Mucosa of rectum (tissue), 2 donors: ENCODE results near the gene INSC.
A peak's percentile ranks its signal among the peaks of the same experiment; 100 is the strongest.

ENCODE experiments used
- H3K27ac ChIP-seq, 2 donors: one replicate each; pipeline ENCODE4 v1.7.0; 2013; ENCODE audit warnings: inconsistent platforms in 2 of 2, low read depth in 2 of 2, low read length in 2 of 2
- H3K27me3 ChIP-seq, 2 donors: one replicate each; pipeline ENCODE4 v1.7.0; 2013; ENCODE audit warnings: low read length in 2 of 2; ENCODE audit not compliant: control insufficient read depth in 2 of 2, insufficient read depth in 2 of 2
- H3K36me3 ChIP-seq, 2 donors: one replicate each; pipeline ENCODE4 v1.7.0; 2013; ENCODE audit warnings: low read length in 2 of 2; ENCODE audit not compliant: control insufficient read depth in 2 of 2, insufficient read depth in 2 of 2
- H3K4me1 ChIP-seq, 2 donors: one replicate each; pipeline ENCODE4 v1.7.0; 2013; ENCODE audit warnings: low read length in 2 of 2, mild to moderate bottlenecking in 1 of 2; ENCODE audit not compliant: control insufficient read depth in 2 of 2, insufficient read depth in 2 of 2
- H3K4me3 ChIP-seq, 2 donors: one replicate each; pipeline ENCODE4 v1.7.0; 2013; ENCODE audit warnings: low read length in 2 of 2
- H3K9ac ChIP-seq, 2 donors: one replicate each; pipeline ENCODE4 v1.7.0; 2013; ENCODE audit warnings: low read length in 2 of 2, low read depth in 1 of 2, mild to moderate bottlenecking in 1 of 2
- H3K9me3 ChIP-seq, 2 donors: one replicate each; pipeline ENCODE4 v1.7.0; 2013; ENCODE audit warnings: low read length in 2 of 2; ENCODE audit not compliant: control insufficient read depth in 2 of 2
- donor health status: healthy.
- donor health status: Normal muscosa, but diverticular disease.

INSC gene

DNA sequence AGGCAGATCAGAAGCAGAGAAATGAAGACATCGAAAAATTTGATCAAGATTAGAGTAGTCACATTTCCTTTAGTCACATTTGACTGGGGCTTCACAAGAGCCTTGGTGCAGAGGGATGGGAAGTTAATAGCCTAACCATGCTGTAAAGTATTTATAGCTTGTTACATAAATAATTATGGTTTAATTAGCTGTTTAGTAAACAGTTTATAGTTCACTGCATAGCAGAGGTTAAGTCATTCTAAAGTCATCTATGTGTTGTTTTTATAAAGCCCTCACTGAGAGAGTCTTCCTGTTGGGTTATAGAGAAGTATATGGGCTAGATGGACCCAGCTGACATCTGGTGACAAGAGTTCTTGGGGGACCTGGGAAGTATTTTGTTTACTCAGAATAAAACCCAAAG lies 47.1 kb downstream of the INSC start:
- no peak overlapping the region for H3K4me3 ChIP-seq
- H3K27ac ChIP-seq, result peak overlapping the region in 1 of 2 donors; percentile 6
- no peaks in the 10 kb centered on the region for H3K27me3 ChIP-seq
- H3K9me3 ChIP-seq, result no peaks in the 10 kb centered on the region
- no peaks in the 10 kb centered on the region for H3K36me3 ChIP-seq
- peaks cover 5 to 12% of the 10 kb centered on the region in 2 donors for H3K4me1 ChIP-seq
- H3K9ac ChIP-seq, result no peak overlapping the region

DNA sequence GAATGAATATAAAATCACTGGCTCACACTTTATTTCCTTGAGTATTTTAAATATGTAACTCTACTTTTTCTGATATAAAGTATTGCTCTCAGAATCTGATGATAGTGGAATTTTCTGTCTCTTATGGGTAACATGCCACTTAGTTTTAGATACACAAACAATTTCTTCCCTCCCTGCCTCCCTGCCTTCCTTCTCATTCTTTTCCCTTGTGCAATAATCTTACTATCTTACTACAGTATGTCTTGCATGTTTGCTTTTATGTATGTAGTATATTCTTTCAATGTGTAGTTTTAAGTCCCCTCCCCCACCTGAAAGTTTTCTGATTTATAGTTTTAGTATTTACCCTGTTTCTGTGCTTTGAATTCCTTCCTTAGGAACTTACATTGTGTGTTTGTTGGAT lies 48.4 kb downstream of the INSC start:
- no peaks in the 10 kb centered on the region for H3K36me3 ChIP-seq
- no peak overlapping the region for H3K9ac ChIP-seq
- no peaks in the 10 kb centered on the region for H3K9me3 ChIP-seq
- no peaks in the 10 kb centered on the region for H3K27me3 ChIP-seq
- no peak overlapping the region for H3K27ac ChIP-seq
- peaks cover 4 to 5% of the 10 kb centered on the region in 2 donors for H3K4me1 ChIP-seq
- H3K4me3 ChIP-seq, result no peak overlapping the region

DNA sequence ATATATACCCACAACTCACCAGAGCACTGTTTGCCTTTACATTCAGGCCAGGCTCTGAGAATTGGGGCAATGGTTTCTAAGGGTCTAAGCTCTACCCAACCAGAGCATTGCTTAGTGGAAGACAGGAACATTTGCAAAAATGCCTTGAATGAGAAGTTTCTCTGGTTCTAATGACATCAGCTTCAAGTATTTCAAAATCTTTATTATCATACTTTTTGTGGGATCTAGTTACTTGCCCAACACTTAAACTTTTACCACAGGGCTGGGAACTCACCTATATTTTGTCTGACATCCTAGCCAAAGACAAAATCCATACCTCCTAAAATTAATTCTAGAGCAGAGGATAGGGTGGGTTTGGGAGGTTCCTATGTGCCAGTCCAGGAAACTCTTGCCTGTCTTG lies 51.5 kb downstream of the INSC start:
- H3K9me3 ChIP-seq, result no peaks in the 10 kb centered on the region
- H3K27ac ChIP-seq, result no peak overlapping the region

DNA sequence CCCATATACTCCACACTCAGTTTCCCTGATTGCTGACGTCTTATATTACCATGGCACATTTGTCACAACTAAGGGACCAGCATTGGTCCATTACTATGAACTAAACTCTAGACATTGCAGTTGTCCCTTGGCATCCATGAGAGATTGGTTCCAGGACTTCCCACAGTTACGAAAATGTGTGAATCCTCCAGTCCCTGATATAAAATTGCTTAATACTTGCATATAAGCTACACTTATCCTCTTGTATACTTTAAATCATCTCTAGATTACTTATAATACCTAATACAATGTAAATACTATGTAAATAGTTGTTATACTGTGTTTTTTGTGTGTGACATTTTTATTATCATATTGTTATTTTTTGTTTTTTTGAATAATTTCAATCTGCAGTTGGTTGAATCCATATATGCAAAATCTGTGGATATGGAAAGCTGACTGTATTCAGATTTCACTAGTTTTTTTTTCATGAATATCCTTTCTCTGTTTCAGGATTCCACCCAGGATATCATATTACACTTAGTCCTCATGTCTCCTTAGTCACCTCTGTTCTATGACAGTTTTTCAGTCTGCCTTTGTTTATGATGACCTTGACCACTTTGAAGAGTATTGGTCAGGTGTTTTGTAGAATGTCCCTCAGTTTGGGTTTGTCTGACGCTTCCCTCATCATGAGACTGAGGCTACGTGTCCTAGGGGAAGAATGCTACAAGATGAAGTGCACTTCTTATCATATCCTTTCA lies 55.3 kb downstream of the INSC start:
- Histone ChIP-seq H3K9me3 (no peaks in the 10 kb centered on the region), H3K27me3 (no peaks in the 10 kb centered on the region), H3K36me3 (no peaks in the 10 kb centered on the region), H3K9ac (no peak overlapping the region), H3K4me3 (no peak overlapping the region), H3K27ac (no peak overlapping the region), H3K4me1 (no peaks in the 10 kb centered on the region)

More for the DNA sequence above, 51.5 kb downstream of the INSC start:
- Histone ChIP-seq H3K4me3 (no peak overlapping the region), H3K27me3 (no peaks in the 10 kb centered on the region), H3K36me3 (no peaks in the 10 kb centered on the region), H3K9ac (no peak overlapping the region), H3K4me1 (no peaks in the 10 kb centered on the region)

DNA sequence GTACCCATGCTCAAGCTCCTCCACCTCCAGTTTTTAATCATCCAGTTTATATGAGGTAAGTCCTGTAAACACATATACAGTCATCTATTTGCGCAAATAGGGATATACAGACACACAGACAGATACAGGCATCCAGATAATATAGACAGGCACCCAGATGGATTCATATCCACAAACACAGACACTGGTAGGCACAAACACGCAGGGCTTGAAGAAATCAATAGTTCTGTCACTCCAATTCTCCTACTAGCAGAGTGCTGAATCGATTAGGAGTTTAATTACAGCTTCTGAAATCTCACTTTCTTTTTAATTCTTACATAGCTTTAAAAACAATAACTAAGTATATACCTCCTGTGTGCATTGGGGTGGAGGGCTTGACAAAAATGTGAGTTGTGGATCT lies 56.0 kb downstream of the INSC start:
- no peaks in the 10 kb centered on the region for H3K4me1 ChIP-seq
- H3K27ac ChIP-seq, result no peak overlapping the region
- H3K9ac ChIP-seq, result no peak overlapping the region
- H3K9me3 ChIP-seq, result no peaks in the 10 kb centered on the region
- H3K27me3 ChIP-seq, result no peaks in the 10 kb centered on the region
- no peak overlapping the region for H3K4me3 ChIP-seq
- no peaks in the 10 kb centered on the region for H3K36me3 ChIP-seq

DNA sequence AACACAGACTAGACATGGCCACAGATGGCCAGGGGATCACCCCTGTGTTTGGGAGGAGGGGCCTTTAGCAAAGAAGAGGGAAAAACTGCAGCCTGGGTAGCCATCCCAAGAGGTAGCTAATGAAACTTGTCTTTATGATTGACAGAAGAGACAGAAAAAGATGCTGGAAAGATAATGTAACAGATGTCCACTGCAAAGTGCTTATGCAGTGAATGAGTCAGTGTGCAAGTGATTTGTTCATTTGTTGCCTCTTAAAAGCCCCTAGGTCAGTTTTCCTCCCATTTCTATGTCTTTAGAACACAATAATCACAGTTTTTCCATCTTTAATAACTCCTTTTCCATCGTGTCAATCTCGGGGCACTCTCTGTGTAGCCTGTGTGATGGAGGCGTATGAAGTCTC lies 57.2 kb downstream of the INSC start:
- no peaks in the 10 kb centered on the region for H3K4me1 ChIP-seq
- H3K36me3 ChIP-seq, result no peaks in the 10 kb centered on the region
- no peaks in the 10 kb centered on the region for H3K27me3 ChIP-seq
- H3K27ac ChIP-seq, result no peak overlapping the region
- H3K9me3 ChIP-seq, result no peaks in the 10 kb centered on the region
- H3K4me3 ChIP-seq, result no peak overlapping the region
- H3K9ac ChIP-seq, result no peak overlapping the region

DNA sequence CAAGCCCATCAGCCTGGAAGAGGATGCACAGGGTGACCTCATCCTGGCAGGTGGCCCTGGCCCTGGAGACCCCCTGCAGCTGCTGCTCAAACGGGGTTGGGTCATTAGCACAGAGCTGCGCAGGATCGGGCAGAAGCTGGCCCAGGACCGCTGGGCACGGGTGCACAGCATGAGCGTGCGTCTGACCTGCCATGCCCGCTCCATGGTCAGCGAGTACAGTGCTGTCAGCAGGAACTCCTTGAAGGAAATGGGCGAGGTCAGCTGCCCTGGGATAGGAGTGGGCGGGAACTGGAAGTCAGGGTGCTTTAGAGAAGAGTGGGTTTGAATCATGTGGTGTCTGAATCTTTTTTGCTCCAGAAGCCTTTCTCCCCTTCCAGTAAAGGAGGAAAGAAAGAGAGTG lies 61.1 kb downstream of the INSC start:
- H3K4me3 ChIP-seq, result no peak overlapping the region

DNA sequence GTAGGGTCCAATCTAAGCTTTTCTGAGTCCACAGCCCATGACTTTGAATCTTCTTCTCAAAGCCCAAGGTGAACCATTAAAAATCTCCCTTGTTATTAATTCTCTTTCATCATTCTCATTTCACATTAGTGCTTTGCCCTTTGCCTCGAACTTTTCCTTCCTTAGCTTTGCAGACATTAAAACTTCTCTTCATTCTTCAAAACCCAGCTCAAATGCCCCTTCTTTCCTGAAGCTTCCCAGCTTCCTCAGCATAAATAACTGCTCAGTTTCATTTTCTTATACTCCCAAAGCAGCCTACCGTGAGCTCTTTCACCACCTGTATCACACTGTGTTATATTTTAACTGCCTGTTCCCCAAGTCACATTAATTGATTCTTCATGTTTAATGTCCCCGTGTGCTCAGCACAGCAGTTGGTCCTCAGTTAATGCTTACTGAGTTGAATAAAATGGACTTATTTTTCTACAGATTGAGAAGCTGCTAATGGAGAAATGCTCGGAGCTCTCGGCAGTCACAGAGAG lies 62.0 kb downstream of the INSC start:
- Histone ChIP-seq H3K27ac (no peak overlapping the region), H3K27me3 (no peaks in the 10 kb centered on the region), H3K9me3 (no peaks in the 10 kb centered on the region), H3K4me1 (no peaks in the 10 kb centered on the region), H3K36me3 (no peaks in the 10 kb centered on the region), H3K4me3 (no peak overlapping the region), H3K9ac (no peak overlapping the region)

More for the DNA sequence above, 61.1 kb downstream of the INSC start:
- no peak overlapping the region for H3K9ac ChIP-seq
- no peaks in the 10 kb centered on the region for H3K4me1 ChIP-seq
- H3K9me3 ChIP-seq, result no peaks in the 10 kb centered on the region
- no peaks in the 10 kb centered on the region for H3K27me3 ChIP-seq
- H3K27ac ChIP-seq, result no peak overlapping the region
- H3K36me3 ChIP-seq, result no peaks in the 10 kb centered on the region

DNA sequence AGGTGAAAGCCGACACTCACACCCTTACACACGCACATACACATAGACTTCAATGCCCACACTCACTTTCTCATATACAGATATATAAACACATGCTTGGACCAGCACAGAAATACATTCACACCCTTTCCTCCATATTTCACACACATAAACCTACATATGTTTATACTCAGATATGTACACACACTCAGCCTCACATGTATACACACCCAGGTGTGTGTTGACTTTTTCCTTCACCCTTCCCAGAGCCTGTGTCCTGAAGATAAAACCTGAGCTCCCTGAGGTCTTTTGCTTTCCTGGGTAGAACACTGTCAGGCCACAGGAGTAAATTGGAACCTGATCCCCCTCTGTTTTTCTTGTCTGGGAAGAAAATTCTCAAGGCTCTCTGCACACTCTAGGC lies 62.8 kb downstream of the INSC start:
- H3K4me3 ChIP-seq, result no peak overlapping the region
- no peaks in the 10 kb centered on the region for H3K36me3 ChIP-seq
- H3K9me3 ChIP-seq, result no peaks in the 10 kb centered on the region
- no peaks in the 10 kb centered on the region for H3K27me3 ChIP-seq
- no peaks in the 10 kb centered on the region for H3K4me1 ChIP-seq
- no peak overlapping the region for H3K27ac ChIP-seq
- H3K9ac ChIP-seq, result no peak overlapping the region

DNA sequence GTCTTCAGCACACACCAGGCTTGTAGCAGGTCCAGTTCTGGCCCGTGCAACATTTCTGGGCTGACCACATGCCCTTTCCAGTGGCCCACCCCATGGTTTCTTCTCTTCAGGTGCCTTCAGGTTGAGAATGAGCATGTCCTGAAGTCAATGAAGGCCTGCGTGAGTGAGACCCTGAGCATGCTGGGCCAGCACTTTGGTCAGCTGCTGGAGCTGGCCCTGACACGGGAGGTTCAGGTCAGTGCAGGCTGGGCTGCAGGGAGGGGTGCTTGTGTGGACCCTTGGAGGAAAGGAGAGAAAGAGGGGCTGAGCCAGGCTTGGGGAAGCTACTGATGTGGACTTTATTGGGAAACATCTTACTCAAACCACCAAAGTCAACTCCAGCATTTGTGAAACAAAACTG lies 63.5 kb downstream of the INSC start:
- no peak overlapping the region for H3K9ac ChIP-seq
- no peaks in the 10 kb centered on the region for H3K36me3 ChIP-seq
- no peaks in the 10 kb centered on the region for H3K27me3 ChIP-seq
- H3K4me1 ChIP-seq, result no peaks in the 10 kb centered on the region
- no peak overlapping the region for H3K4me3 ChIP-seq
- H3K9me3 ChIP-seq, result no peaks in the 10 kb centered on the region
- no peak overlapping the region for H3K27ac ChIP-seq
